GM19395 (cell line): ENCODE data around the gene VWA3A.
"Not testable (repeated sequence)": the region's sequence is repeated elsewhere in the genome, so short reads cannot be mapped to it uniquely, and the experiment has no call there.

ENCODE experiments used
- ATAC-seq: cut with Tn5 transposase; IDR thresholded peaks from one replicate; pipeline ENCODE4 v1.9.1; 2021; ENCODE audit warnings: mild to moderate bottlenecking, moderate library complexity; ENCODE audit not compliant: unreplicated experiment

VWA3A gene

DNA sequence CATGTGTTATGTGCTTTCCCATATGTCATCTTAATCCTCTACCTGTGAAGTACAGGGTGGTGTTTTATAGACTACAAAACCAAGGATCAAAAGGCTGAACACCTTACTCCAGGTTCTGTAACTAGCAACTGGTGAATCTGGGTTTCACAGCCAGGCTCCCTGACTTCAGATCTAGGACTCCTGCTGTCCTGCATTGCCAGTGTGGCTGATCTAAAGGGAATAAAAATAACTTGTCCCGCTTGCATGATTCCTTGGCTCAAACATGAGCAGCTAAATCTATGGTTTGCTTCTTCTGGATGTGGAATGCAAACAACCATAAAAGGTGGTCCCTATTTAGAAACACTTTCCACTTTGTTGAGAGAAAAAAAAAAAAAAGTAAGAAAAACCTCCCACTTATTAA, 3.7 kb upstream of the VWA3A start:
- ATAC-seq: no peak

DNA sequence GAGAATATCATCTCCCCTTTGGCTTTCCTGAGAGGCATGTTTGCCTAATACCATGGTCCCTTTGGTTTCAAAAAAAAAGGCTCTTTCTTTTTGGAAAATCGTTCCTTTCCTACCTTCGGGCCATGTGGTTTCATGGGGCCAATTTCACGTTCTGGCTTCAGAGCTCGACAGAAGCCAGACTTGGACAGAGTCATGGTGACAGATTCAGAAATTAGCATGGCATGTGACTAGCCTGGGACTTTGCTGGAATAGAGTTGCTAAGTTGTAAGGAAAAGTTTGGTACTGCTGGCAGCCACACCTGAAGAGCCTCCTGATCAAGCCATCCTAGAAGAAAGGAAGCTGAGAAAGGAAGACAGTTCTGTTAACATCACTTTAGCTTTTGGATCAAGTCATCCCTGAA, 2.4 kb upstream of the VWA3A start:
- no peak for ATAC-seq

DNA sequence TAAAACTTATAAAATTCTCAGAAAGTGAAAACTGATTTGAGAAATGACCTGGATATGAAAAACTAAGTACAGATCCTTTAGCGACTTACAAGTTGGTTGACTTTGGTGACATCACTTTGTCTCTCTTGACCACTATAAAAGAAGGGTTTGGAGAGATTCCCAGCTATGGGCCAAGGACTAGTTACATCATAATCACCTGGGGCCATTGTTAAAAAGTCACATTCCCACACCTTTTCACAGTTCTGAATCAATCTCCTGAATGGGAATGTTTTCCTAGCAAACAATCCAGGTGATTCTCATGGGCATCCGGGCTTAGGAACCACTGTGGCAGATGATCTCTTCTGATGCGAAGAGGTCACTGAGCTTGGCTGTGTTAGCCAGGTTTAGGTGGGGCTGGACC, 620 bp upstream of the VWA3A start:
- ATAC-seq: no peak

DNA sequence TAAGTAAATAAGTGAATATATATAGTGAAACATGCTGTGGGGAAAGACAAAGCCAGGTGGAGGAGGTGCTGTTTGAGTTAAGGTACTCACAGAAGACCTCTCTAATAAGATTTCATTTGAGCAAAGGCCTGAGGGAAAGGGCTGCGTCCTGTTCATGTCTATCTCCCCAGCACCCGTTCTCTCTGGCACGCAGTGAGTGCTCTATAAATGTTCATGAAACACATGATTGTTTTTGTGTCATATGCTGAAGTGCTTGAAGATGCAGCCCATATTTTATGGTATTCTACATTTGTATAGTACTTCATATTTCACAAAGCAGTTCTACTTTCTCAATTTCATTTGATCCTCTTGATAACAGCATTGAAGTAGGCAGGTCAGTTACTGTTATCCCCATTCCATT, 990 bp downstream of the VWA3A start:
- no peak for ATAC-seq

DNA sequence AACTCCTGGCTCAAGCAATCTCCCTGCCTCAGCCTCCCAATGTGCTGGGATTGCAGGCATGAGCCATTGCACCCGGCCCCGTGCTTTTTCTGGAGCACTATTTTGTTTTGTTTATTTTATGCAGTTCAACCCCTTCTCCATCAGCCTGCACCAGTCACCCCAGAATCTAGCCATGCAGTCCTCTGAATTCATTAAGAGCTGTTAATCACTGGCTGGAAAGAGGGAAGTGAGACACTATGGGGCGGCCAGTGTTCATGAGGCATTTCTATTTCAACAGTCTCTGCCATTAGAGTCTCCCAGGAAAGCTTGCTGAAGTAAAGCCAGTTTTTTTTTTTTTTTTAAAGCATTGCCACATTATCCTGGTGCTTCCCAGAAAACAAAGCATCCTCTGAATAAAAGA, 1.7 kb downstream of the VWA3A start:
- no peak for ATAC-seq

DNA sequence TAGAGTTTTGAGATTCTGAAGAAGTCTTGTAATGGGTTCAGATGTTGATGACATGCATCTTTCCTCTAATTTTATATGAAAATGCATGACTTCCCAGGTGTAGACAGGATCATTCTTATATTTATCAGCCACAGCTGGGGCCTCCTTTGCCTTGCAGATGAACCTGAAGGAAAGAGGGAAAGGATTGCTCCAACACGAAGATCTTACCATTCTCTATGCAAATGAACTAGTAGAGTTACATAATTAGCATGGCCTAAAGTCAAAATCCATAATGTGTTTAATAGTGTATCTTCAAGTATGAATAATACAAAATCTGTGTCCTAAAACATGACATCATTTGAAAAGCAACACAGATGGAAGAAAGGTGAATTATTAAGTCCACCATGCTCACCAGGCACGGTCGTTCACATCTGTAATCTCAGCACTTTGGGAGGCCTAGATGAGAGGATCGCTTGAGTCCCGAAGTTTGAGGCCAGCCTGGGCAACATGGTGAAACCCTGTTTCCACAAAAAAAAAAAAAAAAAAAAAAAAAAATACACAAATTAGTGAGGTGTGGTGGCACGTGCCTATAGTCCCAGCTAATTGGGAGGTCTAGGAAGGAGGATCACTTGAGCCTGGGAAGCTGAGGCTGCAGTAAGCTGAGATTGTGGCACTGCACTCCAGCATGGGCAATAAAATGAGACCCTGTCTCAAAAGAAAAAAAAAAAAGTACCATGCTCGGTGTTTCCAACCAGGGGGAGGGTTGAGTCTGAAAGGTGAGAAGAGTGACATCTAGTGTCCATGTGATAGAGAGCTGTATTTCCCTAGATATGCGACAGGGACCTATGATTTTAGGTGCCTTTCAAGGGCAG, 6.3 kb downstream of the VWA3A start:
- no peak for ATAC-seq

DNA sequence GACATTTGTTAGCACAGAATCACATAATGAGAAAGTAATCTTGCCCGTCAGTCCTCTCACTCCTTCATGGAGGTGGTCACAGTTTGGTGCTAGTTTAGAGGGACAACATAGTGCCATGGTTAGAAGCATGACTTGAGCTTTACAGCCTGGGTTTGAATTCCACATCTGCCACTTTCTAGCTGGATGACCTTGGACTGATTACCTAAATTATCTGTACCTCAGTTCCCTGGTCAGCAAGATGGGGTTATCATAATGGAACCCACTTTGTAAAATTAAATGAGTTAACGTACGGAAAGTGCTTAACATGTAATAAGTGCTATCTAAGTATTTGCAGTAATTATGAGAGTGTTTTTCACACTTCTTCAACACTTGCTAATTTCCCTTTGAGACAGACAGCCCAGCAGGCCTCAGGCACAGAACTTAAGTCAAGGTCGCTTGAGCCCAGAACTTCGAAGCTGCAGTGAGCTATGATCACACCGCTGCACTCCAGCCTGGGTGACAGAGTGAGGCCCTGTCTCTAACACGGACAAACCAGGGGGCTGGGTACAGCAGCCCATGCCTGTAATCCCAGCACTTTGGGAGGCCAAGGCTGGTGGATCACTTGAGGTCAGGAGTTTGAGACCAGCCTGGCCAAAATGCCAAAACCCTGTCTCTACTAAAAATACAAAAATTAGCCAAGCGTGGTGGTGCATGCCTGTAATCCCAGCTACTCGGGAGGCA, 7.1 kb downstream of the VWA3A start:
- ATAC-seq: no peak

DNA sequence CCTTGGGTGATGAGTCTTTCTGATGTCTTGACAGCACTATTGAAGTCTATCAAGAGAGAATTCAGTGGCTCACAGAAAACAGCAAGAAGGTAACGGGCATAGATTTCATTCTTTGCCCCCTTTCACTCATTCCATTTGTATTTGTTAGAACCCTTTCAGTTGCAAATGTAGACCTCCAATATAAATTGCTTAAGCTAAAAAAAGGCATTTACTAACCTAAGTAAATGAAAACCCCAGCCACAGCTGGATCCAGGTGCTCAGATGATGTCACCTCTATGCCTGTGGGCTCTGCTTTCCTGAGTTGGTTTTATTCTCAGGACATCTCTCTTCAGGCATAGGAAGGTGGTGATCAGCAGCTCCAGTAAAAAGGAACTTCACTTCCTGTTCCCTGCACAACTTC, 11.1 kb downstream of the VWA3A start:
- ATAC-seq: no peak

DNA sequence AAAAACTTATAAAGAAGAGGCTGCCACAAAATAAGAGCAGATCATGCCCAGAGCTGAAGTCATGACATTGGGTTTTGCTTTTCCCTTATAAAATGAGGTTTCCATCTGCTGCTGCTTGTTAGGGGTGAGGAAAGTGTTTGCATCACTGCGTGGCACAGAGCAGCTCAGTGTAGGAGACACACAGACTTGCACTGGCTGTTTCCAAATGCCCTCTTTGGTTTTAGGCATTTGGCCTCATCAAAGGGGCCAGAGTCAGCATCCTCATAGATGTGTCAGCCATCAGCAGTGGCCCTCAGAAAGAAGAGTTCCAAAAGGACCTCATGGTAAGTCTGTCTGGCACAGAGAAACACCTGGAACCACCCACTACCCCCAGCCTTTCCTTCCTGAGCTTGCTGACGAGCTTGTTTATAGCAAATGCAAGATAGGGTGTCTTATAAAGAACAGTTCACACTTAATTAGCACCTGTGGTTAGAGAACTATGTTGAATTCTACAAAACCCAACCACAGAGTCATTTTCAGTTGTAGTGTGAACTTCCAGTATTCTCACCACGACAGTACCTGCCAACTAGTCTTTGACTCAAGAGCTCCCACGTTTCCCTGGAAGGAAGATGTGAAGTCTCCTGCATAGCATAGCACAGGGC, 17.0 kb downstream of the VWA3A start:
- no peak for ATAC-seq

DNA sequence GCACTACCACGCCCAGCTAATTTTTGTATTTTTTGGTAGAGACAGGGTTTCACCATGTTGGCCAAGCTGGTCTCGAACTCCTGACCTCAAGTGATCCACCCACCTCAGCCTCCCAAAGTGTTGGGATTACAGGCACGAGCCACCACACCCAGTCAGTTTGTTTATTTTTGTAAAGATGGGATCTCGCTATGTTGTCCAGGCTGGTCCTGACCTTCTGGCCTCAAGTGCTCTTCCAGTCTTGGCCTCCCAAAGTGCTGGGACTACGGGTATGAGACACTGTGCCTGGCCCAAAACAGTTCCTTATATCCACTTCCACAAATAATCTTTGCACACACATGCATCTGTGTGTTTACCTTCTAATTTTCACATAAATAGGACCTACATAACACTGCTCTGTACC, 19.3 kb downstream of the VWA3A start:
- ATAC-seq: not testable (repeated sequence)

DNA sequence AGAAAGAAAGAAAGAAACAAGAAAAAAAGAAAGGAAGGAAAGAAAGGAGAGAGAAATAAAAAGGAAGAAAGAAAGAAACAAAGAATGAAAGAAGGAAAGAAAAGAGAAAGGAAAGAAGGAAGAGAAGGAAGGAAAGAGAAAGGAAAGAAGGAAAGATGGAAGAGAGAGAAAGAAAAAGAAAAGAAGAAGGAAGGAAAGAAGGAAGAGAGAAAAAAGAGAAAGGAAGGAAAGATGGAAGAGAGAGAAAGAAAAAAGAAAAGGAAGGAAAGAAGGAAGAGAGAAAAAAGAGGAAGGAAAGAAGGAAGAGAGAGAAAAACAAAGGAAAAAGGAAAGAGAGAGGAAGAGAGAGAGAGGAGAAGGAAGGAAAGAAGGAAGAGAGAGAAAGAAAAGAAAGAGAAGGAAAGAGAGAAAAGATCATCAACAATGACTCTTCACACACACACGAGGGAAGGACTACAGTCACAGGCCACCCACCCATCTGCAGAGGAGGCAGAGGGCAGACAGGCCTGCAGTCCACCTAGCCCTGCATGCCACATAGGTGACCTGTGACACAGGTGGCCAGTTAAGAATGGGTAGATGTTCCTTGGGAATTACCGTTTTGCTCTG, 23.9 kb downstream of the VWA3A start:
- ATAC-seq: no peak

DNA sequence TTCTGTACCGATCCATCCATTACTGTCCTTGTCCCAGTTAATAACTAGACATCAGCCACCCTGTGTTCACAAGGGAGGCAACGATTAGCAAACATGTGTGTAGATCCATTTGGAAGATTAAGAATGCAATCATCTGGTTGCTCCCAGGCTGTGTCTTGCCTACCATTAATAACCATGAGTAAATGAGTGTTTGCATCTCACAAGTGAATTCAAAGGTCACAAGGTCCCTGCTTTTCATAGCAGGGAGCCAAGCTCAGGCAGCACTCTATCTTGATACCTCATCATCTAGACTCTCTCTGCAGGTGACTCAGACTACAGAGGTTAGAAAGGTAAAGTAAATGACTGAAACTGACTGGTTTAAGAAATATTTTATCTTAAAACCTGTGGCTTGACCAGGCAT, 25.3 kb downstream of the VWA3A start:
- ATAC-seq: no peak

DNA sequence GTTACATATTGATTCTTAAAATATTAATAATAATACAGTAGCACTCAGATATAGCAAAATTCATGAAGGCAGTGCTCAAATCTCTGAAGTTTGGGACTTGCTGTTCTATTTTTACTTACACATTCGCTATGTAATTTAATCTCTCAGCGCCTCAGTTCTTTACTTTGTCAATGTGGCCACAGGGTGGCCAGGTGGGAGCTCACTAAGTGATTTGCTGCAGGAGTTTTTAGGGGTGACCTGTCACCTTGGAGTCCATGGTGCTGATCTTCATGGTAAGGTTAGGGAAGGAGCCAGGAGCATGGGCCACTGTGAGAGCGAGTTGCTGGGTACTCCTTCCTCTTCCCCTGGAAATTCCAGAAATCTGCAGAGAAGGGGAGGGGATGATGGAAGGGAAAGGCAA, 28.1 kb downstream of the VWA3A start:
- no peak for ATAC-seq

DNA sequence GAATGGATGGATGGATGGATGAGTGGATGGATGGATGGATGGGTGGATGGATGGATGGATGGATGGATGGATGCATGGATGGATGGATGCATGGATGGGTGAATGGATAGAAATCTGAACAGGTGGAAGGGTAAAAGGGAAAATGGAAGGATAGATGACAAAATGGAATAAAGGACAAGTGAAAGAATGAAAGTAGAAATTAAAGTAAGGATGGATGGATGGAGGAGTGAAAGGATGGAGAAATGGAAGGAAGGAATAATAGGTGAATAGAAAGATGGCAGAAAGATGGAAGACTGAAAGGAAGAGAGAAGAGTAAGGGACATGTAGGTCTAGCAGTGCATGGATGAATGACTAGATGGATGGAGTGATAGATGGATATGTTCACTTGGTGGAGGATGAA, 29.9 kb downstream of the VWA3A start:
- no peak for ATAC-seq

DNA sequence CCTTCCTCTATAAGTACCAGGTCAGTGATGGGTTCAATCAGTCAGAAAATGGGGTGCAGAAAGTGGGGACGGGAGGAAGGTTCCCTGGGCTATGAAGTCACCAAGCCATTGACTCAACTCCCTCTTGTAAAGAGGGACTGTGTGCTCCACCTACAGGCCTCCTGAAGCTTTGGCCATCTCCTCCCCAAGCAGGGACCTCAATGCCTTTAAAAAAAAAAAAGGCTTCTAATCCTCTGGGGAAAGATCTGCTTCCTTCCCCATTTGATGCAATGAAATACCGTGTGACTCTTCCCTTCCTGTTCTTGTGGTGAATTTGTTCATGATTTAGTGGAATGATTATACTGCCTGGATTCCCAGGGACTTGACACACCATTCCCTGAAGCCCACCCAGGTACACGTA, 30.8 kb downstream of the VWA3A start:
- no peak for ATAC-seq

DNA sequence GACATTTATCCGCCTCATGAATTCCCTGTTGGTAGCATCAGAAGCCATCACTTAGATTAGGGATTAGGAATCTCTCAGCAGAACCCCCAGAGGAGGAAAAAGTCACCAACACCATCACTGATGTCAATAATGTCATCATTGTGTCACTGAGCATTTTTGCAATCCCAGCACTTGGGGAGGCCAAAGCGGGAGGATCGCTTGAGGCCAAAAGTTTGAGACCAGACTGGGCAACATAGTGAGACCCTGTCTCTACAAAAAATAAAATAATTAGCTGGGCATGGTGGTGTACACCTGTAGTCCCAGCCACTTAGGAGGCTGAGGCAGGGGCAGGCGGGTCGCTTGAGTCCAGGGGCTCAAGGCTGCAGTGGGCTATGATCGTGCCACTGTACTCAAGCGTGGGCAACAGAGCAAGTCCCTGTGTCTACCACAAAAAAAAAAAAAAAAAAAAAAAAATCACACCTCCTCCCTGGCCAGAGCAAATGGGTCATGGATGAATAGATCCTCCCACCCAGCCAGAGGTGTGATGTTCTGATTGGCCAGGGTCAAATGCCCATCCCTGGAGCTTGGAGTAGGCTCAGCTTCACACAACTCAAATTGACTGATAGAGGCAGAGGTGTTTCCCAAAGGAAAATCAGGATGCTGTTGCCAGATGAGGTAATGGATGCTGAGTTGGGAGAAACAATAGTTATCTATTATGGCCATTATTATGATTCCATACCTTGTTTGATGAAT, 31.6 kb downstream of the VWA3A start:
- no peak for ATAC-seq

DNA sequence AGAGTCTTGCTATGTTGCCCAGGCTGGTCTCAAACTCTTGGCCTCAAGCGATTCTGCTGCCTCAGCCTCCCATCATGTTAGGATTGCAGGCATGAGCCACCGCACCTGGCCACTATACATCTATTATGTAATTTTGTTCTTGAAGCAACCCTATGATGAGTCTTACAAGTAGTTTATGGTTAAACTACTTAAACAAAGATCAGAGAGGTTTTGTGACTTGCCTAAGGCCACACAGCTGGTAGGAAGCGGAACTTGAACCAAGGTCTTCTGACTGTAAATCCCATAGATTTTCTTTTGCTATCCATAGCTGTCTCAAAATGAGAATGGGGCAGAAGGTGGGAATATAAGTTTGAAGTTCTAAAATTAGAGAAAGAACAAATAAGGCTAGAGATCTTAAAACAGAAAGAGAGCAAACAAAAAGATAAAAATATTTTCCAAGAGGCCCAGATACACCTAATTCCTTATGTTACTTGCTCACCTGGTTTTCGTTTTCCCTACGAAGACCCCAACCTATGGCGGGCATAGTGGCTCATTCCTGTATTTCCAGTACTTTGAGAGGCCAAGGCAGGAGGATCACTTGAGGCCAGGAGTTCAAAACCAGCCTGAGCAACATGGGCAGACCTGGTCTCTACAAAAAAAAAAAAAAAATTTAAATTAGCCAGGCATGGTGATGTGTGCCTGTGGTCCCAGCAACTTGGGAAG, 32.4 kb downstream of the VWA3A start:
- no peak for ATAC-seq

DNA sequence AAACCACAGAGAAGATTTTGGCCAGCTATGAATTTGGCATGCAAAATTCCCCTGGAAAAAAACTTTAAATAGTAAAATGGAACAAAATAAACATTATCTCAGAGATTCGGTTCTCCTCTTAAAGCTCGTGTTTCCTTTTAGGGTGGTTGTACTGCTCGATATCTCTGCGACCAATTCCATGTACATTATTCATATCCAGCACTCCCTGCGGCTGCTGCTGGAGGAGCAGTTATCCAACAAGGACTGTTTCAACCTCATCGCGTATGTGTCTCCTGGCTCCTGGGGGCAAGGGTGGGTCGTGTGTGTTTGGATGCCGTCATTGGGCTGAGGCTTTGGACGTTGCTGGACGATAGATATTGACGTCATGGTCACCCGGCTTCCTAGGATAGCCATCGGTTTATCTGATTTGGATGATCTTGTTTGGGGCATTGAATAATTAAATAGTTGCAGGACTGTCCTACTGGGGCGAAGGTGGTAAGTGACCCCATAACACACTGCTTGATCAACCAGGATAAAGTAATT, 33.8 kb downstream of the VWA3A start:
- ATAC-seq: no peak

DNA sequence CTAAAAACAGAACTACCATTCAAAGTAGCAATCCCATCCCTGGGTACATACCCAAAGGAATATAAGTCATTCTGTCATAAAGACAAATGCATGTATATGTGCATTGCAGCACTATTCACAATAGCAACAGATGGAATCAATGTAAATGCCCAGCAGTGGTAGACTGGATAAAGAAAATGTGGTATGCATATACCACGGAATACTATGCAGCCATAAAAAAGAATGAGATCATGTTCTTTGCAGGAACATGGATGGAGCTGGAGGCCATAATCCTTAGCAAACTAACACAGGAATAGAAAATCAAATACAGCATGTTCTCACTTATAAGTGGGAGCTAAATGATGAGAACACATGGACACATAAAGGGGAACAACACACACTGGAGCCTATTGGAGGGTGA, 36.2 kb downstream of the VWA3A start:
- ATAC-seq: not testable (repeated sequence)

DNA sequence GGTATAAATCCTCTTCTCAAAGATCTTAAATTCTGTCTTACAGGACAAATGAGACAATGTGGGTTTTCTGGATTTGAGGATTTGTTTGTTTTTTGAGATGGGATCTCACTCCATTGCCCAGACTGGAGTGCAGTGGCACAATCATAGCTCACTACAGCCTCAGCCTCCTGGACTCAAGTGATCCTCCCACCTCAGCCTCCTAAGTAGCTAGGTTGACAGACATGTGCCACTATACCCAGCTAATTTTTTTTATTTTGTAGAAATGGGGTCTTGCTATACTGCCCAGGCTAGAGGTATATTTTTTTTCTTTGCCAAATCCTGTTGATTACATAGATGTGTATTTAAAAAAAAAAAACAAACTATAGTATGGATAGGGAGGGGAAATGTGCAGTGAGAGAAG, 38.2 kb downstream of the VWA3A start:
- no peak for ATAC-seq
